ENCODE data around the gene ADAP1. TPM values are rescaled to one million over a fixed set of nuclear protein-coding genes. Genes with fewer than 3 reads are reported as not detected.

The ADAP1 gene
- total RNA-seq, 1 experiment from 2014 or later: 6.2 TPM

DNA sequence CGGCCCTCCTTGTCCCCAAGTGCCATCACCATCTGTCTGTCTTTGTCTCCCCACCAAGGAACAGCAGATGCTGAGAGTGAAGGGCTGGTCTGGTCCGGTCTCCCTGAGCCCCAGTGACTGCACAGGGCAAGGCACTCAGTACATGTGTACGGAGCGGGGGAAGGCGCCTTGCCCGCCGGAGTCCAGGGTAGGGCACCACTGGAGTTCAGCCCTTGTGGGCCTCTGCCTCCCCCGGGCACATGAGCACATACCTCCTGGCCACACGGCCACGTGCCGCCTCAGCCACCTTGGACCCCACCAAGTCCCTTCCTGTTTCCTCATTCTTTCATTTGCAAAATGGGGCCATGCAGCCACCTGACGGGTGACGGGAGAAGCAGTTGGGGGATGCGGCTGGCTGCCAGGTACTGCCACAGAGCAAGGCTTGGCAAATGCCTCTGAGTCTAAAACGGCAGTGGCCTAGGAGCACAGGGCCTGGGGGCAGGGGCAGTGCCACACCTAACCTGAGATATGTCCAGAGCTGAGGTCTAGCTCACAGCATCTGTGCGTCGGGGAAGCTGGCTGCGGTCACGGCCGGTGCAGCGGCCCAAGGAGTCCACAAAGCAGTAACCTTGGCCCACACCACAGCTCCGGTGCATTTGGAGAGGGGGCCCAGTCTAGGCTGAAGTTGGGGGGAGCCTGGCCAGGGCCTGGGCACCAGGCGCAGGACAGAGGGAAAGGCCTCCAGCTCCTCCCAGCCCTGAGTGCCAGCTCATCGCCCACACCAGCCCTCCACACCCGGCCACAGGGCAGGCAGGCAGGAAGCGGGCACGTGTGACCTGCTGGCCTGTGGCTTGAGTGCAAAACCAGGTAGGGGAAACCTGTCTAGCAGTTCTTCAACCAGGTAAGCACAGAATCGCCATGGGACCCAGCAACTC lies 5.2 kb downstream of the ADAP1 start:
- Histone ChIP-seq H3K27me3 (ENCODE audit: insufficient read depth, low read length) (peaks cover 3% of the 10 kb centered on the region; the same call in 1 of the 2 replicates), H3K79me2 (ENCODE audit: insufficient read depth, low read length) (no peaks in the 10 kb centered on the region), H2BK5ac (ENCODE audit: insufficient read length, low read length) (no peak overlapping the region), H3K23me2 (ENCODE audit: insufficient read length, low read depth, low read length, poor library complexity, severe bottlenecking) (peaks cover 5% of the 10 kb centered on the region), H3K14ac (ENCODE audit: insufficient read depth, low read length) (peak overlapping the region; percentile 11; the same call in 1 of the 2 replicates), H4K5ac (ENCODE audit: insufficient read length, low read depth, low read length) (no peak overlapping the region), H3K4me2 (ENCODE audit: insufficient read depth, insufficient read length, low read length) (no peak overlapping the region), H2BK20ac (ENCODE audit: low read depth, low read length, poor library complexity, severe bottlenecking) (no peak overlapping the region), H3K18ac (ENCODE audit: insufficient read length, low read depth, low read length) (no peak overlapping the region), H3K9ac (ENCODE audit: extremely low read depth, insufficient read length, low read length) (no peak overlapping the region), H2AK5ac (ENCODE audit: insufficient read length, low read length) (no peak overlapping the region), H3K9me3 (ENCODE audit: control insufficient read depth, low read depth, low read length) (no peaks in the 10 kb centered on the region), H3K4ac (ENCODE audit: low read depth, low read length) (no peak overlapping the region), H4K91ac (ENCODE audit: insufficient read length, low read depth, low read length) (no peak overlapping the region), H3K79me1 (ENCODE audit: insufficient read depth, low read depth, low read length, poor library complexity, severe bottlenecking) (no peaks in the 10 kb centered on the region), H2BK120ac (ENCODE audit: low read depth, low read length, poor library complexity, severe bottlenecking) (no peak overlapping the region), H2BK15ac (ENCODE audit: low read depth, low read length) (no peak overlapping the region), H4K20me1 (ENCODE audit: control insufficient read depth, insufficient read depth, insufficient read length) (no peaks in the 10 kb centered on the region), H4K8ac (replicated peaks; ENCODE audit: insufficient read length, low read depth, low read length) (no peak overlapping the region), H2BK12ac (ENCODE audit: insufficient read length, low read depth, low read length) (no peak overlapping the region), H3T11ph (ENCODE audit: low read length) (no peak overlapping the region), H3K27ac (ENCODE audit: insufficient read length, low read depth, low read length) (no peak overlapping the region), H3K4me1 (ENCODE audit: insufficient read depth, low read length) (no peaks in the 10 kb centered on the region; the same call in 1 of the 2 replicates), H3K56ac (ENCODE audit: insufficient read length, low read depth, low read length) (no peak overlapping the region), H3K23ac (ENCODE audit: insufficient read length, low read depth, low read length) (no peak overlapping the region), H2AFZ (ENCODE audit: low read length) (no peak overlapping the region)
- Mint-ChIP-seq H3K9me3 (no peaks in the 10 kb centered on the region), H3K4me3 (no peak overlapping the region), H3K4me1 (peaks cover 7 to 13% of the 10 kb centered on the region in 2 experiments; a peak in 2 of 4 replicates), H3K27ac (peak overlapping the region in 1 of 3 experiments; percentile 28; a peak in 3 of 7 replicates), H3K27me3 (ENCODE audit: low read depth) (peaks cover 25% of the 10 kb centered on the region), H3K36me3 (ENCODE audit: insufficient read depth in 1 of 3, low read depth in 3 of 3) (no peaks in the 10 kb centered on the region)
- no CpG with 5 or more reads among the region's 28 CpGs for WGBS (ENCODE audit: extremely low coverage, insufficient read length, low lambda C conversion rate)
- TF ChIP-seq, protein P1, sequence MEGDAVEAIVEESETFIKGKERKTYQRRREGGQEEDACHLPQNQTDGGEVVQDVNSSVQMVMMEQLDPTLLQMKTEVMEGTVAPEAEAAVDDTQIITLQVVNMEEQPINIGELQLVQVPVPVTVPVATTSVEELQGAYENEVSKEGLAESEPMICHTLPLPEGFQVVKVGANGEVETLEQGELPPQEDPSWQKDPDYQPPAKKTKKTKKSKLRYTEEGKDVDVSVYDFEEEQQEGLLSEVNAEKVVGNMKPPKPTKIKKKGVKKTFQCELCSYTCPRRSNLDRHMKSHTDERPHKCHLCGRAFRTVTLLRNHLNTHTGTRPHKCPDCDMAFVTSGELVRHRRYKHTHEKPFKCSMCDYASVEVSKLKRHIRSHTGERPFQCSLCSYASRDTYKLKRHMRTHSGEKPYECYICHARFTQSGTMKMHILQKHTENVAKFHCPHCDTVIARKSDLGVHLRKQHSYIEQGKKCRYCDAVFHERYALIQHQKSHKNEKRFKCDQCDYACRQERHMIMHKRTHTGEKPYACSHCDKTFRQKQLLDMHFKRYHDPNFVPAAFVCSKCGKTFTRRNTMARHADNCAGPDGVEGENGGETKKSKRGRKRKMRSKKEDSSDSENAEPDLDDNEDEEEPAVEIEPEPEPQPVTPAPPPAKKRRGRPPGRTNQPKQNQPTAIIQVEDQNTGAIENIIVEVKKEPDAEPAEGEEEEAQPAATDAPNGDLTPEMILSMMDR (conservative IDR thresholded peaks at IDR 0.05): no peak
- peak; percentile 36 for DNase-seq

Data from H9 (cell line).